Measurements from ENCODE around the gene MYO1B. TPM values are rescaled to one million over a fixed set of nuclear protein-coding genes. Genes with fewer than 3 reads are reported as not detected.
A peak's percentile ranks its signal among the peaks of the same experiment; 100 is the strongest.

Gene MYO1B
- polyA plus RNA-seq, 1 donor from 2014 or later, result 72.2 TPM

GRCh38 chr2:191245869-191246531, 796 bp downstream of the MYO1B start:
- Histone ChIP-seq H3K27me3 (ENCODE audit: insufficient read depth, low read depth, low read length) (no peaks in the 10 kb centered on the region), H3F3A (ENCODE audit: insufficient read depth, low read length, poor library complexity, severe bottlenecking) (no peaks in the 10 kb centered on the region), H3K4me2 (ENCODE audit: low read length) (peak overlapping the region; percentile 88), H3K36me3 (ENCODE audit: insufficient read depth, low read length) (no peaks in the 10 kb centered on the region), H3K9me3 (ENCODE audit: low read length) (no peaks in the 10 kb centered on the region), H3K79me2 (replicated peaks; ENCODE audit: insufficient read depth, low read length) (peaks cover 47% of the 10 kb centered on the region), H3K9ac (ENCODE audit: low read length) (peak overlapping the region; percentile 78), H3K4me3 (ENCODE audit: low read length) (peak overlapping the region; percentile 91), H4K20me1 (ENCODE audit: insufficient read depth) (no peaks in the 10 kb centered on the region), H3K9me2 (ENCODE audit: insufficient read depth, low read length) (no peaks in the 10 kb centered on the region), H3K27ac (ENCODE audit: low read length) (peak overlapping the region; percentile 66), H2AFZ (ENCODE audit: low read depth, low read length) (peak overlapping the region; percentile 86)
- no peak for TF ChIP-seq EP300 (conservative IDR thresholded peaks at IDR 0.05; ENCODE audit: poor library complexity, severe bottlenecking)
- no peak for TF ChIP-seq CTCF (IDR thresholded peaks at IDR 0.05; ENCODE audit: poor library complexity, severe bottlenecking)
- peak; percentile 38 for TF ChIP-seq POLR2AphosphoS5 (IDR thresholded peaks at IDR 0.05)
- TF ChIP-seq SMC3 (conservative IDR thresholded peaks at IDR 0.05; ENCODE audit: poor library complexity), result no peak
- TF ChIP-seq RAD21 (conservative IDR thresholded peaks at IDR 0.05), result peak; percentile 8
- TF ChIP-seq EZH2 (IDR thresholded peaks at IDR 0.05; ENCODE audit: borderline replicate concordance, insufficient read depth, low read length, poor library complexity, severe bottlenecking), result no peak
- TF ChIP-seq MXI1 (conservative IDR thresholded peaks at IDR 0.05; ENCODE audit: poor library complexity, severe bottlenecking), result peak; percentile 39
- TF ChIP-seq TAF1 (IDR thresholded peaks at IDR 0.05; ENCODE audit: low read depth), result peak; percentile 66
- no peak for TF ChIP-seq REST (IDR thresholded peaks at IDR 0.05; ENCODE audit: borderline replicate concordance)

GRCh38 chr2:191246820-191247380, 1.7 kb downstream of the MYO1B start:
- Histone ChIP-seq H3K9ac (ENCODE audit: low read length) (peak overlapping the region; percentile 78), H3F3A (ENCODE audit: insufficient read depth, low read length, poor library complexity, severe bottlenecking) (no peaks in the 10 kb centered on the region), H3K36me3 (ENCODE audit: insufficient read depth, low read length) (no peaks in the 10 kb centered on the region), H4K20me1 (ENCODE audit: insufficient read depth) (no peaks in the 10 kb centered on the region), H3K4me3 (ENCODE audit: low read length) (peak overlapping the region; percentile 91), H3K27me3 (ENCODE audit: insufficient read depth, low read depth, low read length) (no peaks in the 10 kb centered on the region), H3K79me2 (replicated peaks; ENCODE audit: insufficient read depth, low read length) (peaks cover 56% of the 10 kb centered on the region), H3K9me3 (ENCODE audit: low read length) (no peaks in the 10 kb centered on the region), H3K4me2 (ENCODE audit: low read length) (peak overlapping the region; percentile 88), H2AFZ (ENCODE audit: low read depth, low read length) (no peak overlapping the region), H3K9me2 (ENCODE audit: insufficient read depth, low read length) (no peaks in the 10 kb centered on the region), H3K27ac (ENCODE audit: low read length) (peak overlapping the region; percentile 66)
- no peak for TF ChIP-seq POLR2AphosphoS5 (IDR thresholded peaks at IDR 0.05)
- TF ChIP-seq RAD21 (conservative IDR thresholded peaks at IDR 0.05), result no peak
- no peak for TF ChIP-seq MXI1 (conservative IDR thresholded peaks at IDR 0.05; ENCODE audit: poor library complexity, severe bottlenecking)
- TF ChIP-seq CTCF (IDR thresholded peaks at IDR 0.05; ENCODE audit: poor library complexity, severe bottlenecking), result no peak
- TF ChIP-seq EZH2 (IDR thresholded peaks at IDR 0.05; ENCODE audit: borderline replicate concordance, insufficient read depth, low read length, poor library complexity, severe bottlenecking), result no peak
- no peak for TF ChIP-seq REST (IDR thresholded peaks at IDR 0.05; ENCODE audit: borderline replicate concordance)
- no peak for TF ChIP-seq TAF1 (IDR thresholded peaks at IDR 0.05; ENCODE audit: low read depth)
- no peak for TF ChIP-seq EP300 (conservative IDR thresholded peaks at IDR 0.05; ENCODE audit: poor library complexity, severe bottlenecking)
- no peak for TF ChIP-seq SMC3 (conservative IDR thresholded peaks at IDR 0.05; ENCODE audit: poor library complexity)
